ENCODE results near the gene ARHGAP4.

DNA sequence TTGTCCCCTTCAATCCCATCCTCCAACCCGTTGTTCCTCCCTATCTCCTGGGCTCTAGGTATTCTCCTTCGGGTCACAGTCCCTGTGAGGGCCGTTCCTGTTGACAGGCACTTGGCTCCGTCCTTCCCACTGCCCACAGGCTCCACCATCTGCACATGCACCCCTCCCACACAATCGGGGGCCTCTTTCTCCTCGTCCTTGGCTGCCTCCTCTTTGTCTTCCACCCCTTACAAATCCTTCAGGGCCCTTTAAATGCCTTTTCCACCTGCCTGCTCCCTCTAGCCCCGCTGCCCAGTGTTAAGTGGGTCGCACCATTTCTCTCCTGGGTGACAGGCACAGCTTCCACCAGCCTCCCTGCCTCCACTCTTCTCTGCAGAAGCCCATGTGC lies 24.3 kb downstream of the ARHGAP4 start:
- TF ChIP-seq, protein P1, sequence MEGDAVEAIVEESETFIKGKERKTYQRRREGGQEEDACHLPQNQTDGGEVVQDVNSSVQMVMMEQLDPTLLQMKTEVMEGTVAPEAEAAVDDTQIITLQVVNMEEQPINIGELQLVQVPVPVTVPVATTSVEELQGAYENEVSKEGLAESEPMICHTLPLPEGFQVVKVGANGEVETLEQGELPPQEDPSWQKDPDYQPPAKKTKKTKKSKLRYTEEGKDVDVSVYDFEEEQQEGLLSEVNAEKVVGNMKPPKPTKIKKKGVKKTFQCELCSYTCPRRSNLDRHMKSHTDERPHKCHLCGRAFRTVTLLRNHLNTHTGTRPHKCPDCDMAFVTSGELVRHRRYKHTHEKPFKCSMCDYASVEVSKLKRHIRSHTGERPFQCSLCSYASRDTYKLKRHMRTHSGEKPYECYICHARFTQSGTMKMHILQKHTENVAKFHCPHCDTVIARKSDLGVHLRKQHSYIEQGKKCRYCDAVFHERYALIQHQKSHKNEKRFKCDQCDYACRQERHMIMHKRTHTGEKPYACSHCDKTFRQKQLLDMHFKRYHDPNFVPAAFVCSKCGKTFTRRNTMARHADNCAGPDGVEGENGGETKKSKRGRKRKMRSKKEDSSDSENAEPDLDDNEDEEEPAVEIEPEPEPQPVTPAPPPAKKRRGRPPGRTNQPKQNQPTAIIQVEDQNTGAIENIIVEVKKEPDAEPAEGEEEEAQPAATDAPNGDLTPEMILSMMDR (conservative IDR thresholded peaks at IDR 0.05 in 1 of 2, IDR thresholded peaks at IDR 0.05 in 1 of 2; ENCODE audit: low read depth in 1 of 2, low read length in 2 of 2): no peak
- TF ChIP-seq EZH2 (IDR thresholded peaks at IDR 0.05; ENCODE audit: low read length, missing control alignments): no peak

All from fibroblast of lung (primary cell).